Type B pancreatic cell (in vitro differentiated cells): ENCODE measurements around the gene LRAT. TPM values are rescaled to one million over a fixed set of nuclear protein-coding genes. Genes with fewer than 3 reads are reported as not detected.
A peak's percentile ranks its signal among the peaks of the same experiment; 100 is the strongest.

ENCODE experiments used
- DNase-seq: peaks from one replicate; pipeline ENCODE4 v3.0.0; 2021; ENCODE audit warnings: mixed read lengths; ENCODE audit not compliant: unreplicated experiment; ENCODE audit errors: extremely low spot score
- H3K27ac Mint-ChIP-seq: 2 replicates; pipeline ENCODE4 v1.8.0; 2021; ENCODE audit warnings: mild to moderate bottlenecking, mixed read lengths
- H3K27me3 Mint-ChIP-seq: 2 replicates; pipeline ENCODE4 v1.8.0; 2021; ENCODE audit warnings: mixed read lengths
- H3K36me3 Mint-ChIP-seq: 2 replicates; pipeline ENCODE4 v1.8.0; 2021; ENCODE audit warnings: mixed read lengths
- H3K4me1 Mint-ChIP-seq: one replicate; pipeline ENCODE4 v1.8.0; 2021; ENCODE audit warnings: mixed read lengths; ENCODE audit not compliant: unreplicated experiment
- H3K4me3 Mint-ChIP-seq: 2 replicates; pipeline ENCODE4 v1.8.0; 2021; ENCODE audit warnings: mild to moderate bottlenecking, mixed read lengths
- H3K9me3 Mint-ChIP-seq: 2 replicates; pipeline ENCODE4 v1.8.0; 2021; ENCODE audit warnings: mixed read lengths
- total RNA-seq: library from RNA; stranded (reverse); gene quantifications from 2 replicates; pipeline ENCODE4 v1.2.1, GENCODE V29; 2021; ENCODE audit warnings: low replicate concordance
- TF ChIP-seq, protein P1 (sequence below): fragments of 200-600 bp; sonication (generic); conservative IDR thresholded peaks from 2 replicates; pipeline ENCODE4 v1.5.0; 2021; ENCODE audit warnings: antibody characterized with exemption, mild to moderate bottlenecking

The LRAT gene
- total RNA-seq, 1 donor from 2014 or later = 7.4 TPM

DNA sequence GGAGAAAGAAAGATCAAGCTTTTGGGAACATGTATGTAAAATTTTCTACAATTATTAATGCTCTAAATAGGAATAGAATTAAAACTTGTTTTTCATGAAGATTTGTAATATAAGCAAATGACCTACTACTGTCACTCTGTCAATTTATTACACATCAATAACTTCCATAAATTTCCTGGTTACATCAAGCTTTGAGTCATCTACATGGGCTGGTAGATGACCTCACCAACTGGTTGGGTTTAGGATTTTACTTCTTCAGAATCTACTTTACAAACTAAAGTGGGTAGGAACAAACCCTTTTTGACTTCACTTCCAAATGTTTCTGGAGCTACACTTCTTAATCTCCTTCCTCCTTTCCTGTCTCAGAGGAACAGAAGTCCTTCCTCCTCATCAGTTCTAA, 12.0 kb upstream of the LRAT start:
- Mint-ChIP-seq H3K4me3 (no peak overlapping the region), H3K4me1 (no peaks in the 10 kb centered on the region), H3K9me3 (no peaks in the 10 kb centered on the region), H3K36me3 (no peaks in the 10 kb centered on the region), H3K27me3 (peaks cover 27% of the 10 kb centered on the region), H3K27ac (no peak overlapping the region)
- DNase-seq = no peak
- TF ChIP-seq, protein P1, sequence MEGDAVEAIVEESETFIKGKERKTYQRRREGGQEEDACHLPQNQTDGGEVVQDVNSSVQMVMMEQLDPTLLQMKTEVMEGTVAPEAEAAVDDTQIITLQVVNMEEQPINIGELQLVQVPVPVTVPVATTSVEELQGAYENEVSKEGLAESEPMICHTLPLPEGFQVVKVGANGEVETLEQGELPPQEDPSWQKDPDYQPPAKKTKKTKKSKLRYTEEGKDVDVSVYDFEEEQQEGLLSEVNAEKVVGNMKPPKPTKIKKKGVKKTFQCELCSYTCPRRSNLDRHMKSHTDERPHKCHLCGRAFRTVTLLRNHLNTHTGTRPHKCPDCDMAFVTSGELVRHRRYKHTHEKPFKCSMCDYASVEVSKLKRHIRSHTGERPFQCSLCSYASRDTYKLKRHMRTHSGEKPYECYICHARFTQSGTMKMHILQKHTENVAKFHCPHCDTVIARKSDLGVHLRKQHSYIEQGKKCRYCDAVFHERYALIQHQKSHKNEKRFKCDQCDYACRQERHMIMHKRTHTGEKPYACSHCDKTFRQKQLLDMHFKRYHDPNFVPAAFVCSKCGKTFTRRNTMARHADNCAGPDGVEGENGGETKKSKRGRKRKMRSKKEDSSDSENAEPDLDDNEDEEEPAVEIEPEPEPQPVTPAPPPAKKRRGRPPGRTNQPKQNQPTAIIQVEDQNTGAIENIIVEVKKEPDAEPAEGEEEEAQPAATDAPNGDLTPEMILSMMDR = no peak

DNA sequence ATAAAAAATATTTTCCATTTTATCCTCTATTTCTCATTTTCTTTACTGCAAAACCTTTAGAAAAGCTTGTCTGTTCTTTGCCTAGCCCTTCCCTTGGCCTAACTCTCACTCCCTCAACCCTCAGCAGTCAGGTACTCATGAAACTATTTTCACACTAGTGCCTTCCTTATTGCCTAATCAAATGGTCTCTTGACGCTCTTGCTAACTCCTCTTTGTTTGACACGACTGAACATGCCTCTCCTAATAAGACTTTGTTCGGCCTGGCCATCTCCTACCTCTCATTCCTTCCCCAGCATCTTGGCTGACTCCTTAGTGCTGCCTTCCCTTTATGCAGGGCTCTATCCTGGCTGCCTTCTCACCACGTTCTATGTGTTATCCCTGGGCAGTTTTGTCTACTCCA, 11.1 kb upstream of the LRAT start:
- Mint-ChIP-seq H3K4me3 (no peak overlapping the region), H3K27me3 (peaks cover 31% of the 10 kb centered on the region), H3K4me1 (no peaks in the 10 kb centered on the region), H3K36me3 (no peaks in the 10 kb centered on the region), H3K27ac (no peak overlapping the region), H3K9me3 (no peaks in the 10 kb centered on the region)
- DNase-seq = no peak
- TF ChIP-seq, protein P1 = no peak

DNA sequence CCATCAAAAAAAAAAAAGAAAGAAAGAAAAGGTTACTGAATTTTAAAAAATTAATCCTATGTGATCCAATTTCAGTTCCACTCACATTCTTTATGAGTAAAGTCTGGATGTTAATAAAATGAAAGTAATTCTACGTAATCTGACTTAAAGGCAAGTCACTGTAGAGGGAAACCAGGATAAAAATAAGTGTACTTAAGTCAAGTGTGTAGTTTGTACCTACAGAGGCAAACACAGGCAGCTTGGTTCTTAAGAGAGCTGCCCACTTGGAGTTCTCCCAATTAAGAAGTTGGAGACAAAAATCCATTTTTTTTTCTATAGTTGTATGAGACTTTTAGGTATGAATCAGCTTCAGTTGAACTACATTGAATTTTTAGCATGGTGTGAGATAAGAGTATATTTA, 7.0 kb upstream of the LRAT start:
- Mint-ChIP-seq H3K4me1 (peaks cover 10% of the 10 kb centered on the region), H3K27me3 (peaks cover 67% of the 10 kb centered on the region)
- no peak for DNase-seq

DNA sequence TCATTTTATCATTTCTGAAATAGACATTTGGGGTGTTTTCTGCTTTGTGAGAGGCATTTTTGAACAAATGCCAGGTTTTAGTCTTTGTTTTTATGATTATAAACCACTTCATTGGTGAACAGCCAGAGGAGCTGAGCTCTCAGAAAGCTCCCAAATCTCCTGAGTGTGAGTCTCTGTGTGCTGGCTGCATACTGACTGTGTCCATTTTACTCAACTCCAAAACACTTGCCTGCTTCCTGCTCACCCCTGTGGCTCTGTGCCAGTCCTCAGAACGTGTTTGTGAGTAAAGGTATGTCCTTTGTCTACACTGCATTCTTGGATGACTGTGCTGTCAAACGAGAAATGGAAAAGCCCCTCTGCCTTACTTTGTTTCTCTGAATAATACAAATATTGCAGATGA, 5.4 kb upstream of the LRAT start:
- TF ChIP-seq, protein P1 = no peak
- DNase-seq = no peak
- no peak overlapping the region for H3K4me3 Mint-ChIP-seq

More for the DNA sequence above, 7.0 kb upstream of the LRAT start:
- TF ChIP-seq, protein P1 = no peak
- no peak overlapping the region for H3K4me3 Mint-ChIP-seq
- no peak overlapping the region for H3K27ac Mint-ChIP-seq
- H3K36me3 Mint-ChIP-seq = no peaks in the 10 kb centered on the region
- H3K9me3 Mint-ChIP-seq = no peaks in the 10 kb centered on the region

DNA sequence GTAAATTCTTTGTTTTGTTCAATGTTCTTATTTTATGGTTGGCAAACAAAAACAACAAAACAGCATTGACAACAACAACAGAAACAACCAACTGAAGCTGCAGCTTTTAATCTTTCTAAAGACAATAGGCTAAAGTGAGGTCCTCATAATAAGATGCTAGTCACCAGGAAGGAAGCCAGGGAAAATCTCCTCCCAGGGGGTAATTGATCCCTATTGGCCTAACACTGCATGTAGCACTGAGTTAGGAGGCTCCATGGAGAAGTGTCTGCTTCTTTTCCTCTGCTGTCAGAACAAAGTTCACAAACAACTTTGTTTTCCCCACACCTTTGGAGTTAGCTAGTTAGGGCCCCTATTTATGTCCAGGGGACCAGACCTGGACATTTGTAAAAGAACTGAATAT, 4.7 kb upstream of the LRAT start:
- Mint-ChIP-seq H3K4me1 (peaks cover 17% of the 10 kb centered on the region), H3K27ac (no peak overlapping the region), H3K27me3 (peaks cover 72% of the 10 kb centered on the region), H3K4me3 (no peak overlapping the region), H3K36me3 (no peaks in the 10 kb centered on the region), H3K9me3 (no peaks in the 10 kb centered on the region)
- no peak for DNase-seq
- TF ChIP-seq, protein P1 = no peak

More for the DNA sequence above, 5.4 kb upstream of the LRAT start:
- peaks cover 17% of the 10 kb centered on the region for H3K4me1 Mint-ChIP-seq
- no peak overlapping the region for H3K27ac Mint-ChIP-seq
- no peaks in the 10 kb centered on the region for H3K9me3 Mint-ChIP-seq
- H3K36me3 Mint-ChIP-seq = no peaks in the 10 kb centered on the region
- H3K27me3 Mint-ChIP-seq = peaks cover 72% of the 10 kb centered on the region

DNA sequence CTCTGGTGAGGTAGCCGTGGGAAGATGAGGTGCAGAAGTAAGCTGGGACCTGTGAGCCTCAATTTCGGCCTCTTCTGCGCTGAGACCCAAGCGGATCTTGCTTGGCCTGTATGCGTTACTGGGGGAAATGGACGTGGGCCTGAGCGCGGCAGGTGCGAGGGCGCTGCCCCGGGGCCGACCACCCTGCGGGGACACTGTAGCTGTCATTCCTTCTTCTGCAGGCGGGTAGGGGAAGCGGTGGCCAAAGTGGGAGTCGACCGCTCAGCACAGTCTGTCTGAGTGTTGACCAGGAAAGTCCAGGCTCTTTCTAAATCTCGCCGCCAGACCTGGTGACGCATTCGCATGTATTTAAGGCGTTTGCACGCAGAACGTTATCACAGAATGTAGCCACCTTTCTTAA, 3.3 kb upstream of the LRAT start:
- H3K27ac Mint-ChIP-seq = no peak overlapping the region
- H3K36me3 Mint-ChIP-seq = no peaks in the 10 kb centered on the region
- H3K4me3 Mint-ChIP-seq = peak overlapping the region; percentile 9
- TF ChIP-seq, protein P1 = no peak
- peaks cover 80% of the 10 kb centered on the region for H3K27me3 Mint-ChIP-seq
- H3K4me1 Mint-ChIP-seq = peaks cover 21% of the 10 kb centered on the region
- DNase-seq = no peak
- no peaks in the 10 kb centered on the region for H3K9me3 Mint-ChIP-seq
